ENCODE measurements around the gene FAM3A.

FAM3A gene

DNA sequence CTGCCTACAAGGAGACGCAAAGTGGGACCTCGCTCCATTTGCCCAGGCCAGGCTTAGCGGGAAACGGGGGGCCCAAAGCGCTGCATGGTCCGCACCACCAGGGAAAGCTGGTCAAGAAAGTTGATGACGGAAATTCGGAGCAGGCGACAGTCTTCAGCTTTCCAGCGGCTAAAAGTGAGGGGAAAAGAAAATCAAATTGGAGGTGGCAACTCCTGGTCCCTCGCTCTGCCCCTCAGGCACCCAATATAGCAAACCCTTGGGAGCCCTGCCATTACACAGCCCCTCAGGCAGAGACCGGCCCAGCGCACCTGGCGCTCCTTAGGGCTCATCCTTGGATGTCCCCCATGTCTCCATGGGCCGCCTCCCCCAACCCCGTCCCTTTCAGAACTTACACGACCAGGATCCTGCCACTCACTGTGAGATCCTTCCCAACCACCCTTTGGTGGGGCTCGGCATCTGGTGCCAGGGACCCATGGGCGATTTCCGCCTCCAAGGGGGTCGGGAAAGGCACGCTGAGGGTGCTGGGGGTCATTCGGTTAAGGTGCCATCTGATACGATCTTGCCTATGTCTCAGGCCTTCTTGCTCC, 38.0 kb downstream of the FAM3A start:
- DNase-seq = no peak

DNA sequence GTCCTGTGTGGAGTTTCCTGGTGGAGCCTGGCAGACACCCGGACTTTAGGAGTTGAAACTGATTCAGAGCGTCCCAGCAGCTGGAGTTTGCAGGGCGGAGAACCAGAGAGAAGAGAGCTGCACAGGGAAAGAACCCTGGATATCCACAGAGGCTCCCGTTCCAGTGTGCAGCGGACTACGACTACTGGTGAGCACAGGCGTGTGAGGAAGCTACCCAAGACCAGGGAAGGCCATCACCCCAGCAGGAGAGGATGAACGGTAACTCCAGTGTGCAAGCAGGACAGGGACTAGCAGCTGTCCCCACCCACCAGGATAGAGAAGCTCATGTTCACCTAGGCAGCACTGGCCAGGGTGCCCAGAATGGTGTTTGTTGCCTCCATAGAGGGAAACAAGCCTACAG, 39.2 kb downstream of the FAM3A start:
- no peak for DNase-seq

DNA sequence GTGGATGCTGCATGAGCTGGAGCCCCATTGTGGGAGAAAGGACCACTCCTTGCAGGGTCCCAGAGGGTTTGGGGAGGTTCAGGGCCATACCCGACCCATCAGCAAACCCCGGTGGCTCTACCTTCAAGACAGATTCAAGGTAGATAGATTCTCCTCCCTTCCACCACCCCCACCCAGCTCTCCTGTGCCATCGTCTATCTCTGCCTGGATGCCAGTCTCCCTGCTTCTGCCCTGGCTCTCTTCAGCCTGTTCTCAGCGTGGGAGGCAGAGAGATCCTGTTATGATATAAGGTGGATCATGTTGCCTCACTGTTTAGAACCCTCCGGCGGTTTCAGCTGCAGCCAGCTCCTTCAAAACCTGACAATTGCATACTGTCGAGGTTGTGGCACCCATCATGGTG, 42.3 kb downstream of the FAM3A start:
- no peak for DNase-seq

GRCh38 chrX:154472685-154473632, 43.1 kb downstream of the FAM3A start:
- no peak for DNase-seq

DNA sequence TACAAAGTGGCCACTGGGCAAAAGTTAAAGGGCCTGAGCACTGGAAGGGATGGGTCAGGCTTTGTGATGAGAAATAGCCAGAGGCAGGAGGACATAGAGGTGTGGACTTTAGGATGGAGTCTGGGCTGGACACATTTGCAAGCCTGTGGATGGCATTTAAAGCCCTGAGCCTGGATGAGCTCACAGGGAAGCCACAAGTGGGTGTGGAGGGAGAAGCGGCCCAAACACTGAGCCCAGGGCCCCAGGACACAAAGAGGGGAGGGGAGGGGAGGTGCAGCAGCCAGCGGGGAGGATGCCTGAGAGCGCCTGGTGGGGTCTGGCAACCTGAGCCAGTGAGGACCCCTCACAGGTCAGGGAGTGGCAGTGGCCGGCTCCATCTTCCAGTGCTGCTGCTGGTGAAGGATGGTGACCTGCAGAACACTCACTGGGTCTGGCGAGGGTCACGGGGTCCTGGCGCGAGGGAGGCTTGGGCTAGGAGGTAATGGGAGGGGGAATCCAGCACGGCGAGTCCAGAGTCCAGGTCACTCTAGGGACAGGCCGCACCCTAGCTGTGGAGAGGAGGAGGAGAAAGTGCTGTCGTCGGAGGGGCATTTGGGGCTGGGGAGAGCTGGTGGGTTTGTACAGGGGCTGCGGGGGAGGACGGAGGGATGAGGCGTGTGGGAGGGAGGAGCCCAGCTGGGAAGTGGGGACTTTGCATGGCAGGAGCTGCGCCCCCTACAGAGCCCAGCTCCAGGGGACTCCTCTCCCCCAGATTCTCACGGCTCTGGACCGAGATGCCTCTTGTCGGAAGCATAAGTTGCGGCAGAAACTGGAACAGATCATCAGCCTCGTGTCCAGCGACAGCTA, 44.0 kb downstream of the FAM3A start:
- no peak for DNase-seq

DNA sequence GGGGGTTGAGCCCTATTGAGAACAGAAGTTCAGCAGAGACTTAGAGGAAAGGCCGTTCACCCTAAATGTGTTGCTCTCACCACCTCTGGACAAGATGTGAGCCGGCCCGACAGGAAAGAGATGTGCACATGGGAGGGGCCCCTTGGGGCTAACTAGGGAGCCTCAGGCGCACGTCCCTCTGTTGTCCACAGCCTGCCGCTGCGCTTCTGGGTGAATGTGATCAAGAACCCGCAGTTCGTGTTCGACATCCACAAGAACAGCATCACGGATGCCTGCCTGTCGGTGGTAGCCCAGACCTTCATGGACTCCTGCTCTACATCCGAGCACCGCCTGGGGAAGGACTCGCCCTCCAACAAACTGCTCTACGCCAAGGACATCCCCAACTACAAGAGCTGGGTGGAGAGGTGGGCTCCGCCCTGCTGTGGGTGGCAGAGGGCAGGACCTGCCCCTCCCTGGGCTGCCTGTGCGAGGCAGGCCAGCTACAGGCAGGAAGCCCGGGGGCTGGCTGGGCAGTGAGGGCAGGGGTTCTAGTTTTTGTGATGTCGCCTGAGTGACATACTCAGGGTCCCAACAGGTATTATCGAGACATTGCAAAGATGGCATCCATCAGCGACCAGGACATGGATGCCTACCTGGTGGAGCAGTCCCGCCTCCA, 45.0 kb downstream of the FAM3A start:
- DNase-seq = no peak

GRCh38 chrX:154470434-154470833, 45.6 kb downstream of the FAM3A start:
- DNase-seq = no peak

DNA sequence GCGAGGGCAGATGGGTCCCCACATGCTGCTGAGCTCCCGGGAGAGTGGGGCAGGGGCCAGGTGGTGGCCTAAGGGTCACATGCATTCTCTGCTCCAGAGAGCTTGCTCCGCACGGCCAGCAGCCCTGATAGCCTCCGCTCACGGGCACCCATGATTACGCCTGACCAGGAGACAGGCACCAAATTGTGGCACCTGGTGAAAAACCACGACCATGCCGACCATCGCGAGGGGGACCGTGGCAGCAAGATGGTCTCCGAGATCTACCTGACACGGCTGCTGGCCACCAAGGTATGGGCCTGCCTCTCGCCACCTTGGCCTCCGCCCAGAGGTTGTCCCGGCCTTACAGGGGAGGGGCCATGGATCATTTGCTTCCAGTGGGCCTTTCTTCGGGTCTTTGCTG, 46.2 kb downstream of the FAM3A start:
- DNase-seq = no peak

GRCh38 chrX:154469114-154469513, 46.9 kb downstream of the FAM3A start:
- no peak for DNase-seq

DNA sequence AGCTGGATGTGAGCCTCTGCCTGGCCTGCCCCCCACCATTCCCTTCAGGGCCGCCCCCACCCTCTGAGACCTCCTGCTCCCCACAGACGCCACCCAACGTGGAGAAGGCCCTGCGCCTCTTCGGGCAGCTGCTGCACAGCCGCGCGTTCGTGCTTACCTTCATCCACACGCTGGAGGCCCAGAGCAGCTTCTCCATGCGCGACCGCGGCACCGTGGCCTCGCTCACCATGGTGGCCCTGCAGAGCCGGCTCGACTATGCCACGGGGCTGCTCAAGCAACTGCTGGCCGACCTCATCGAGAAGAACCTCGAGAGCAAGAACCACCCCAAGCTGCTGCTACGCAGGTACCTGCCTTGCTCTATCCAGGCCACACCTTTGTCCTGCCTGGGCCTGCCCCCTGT, 47.8 kb downstream of the FAM3A start:
- no peak for DNase-seq

GRCh38 chrX:154467556-154467955, 48.5 kb downstream of the FAM3A start:
- no peak for DNase-seq

- DNase-seq = no peak
Observed at GRCh38 chrX:154466907-154467306, 49.1 kb downstream of the FAM3A start.

- no peak for DNase-seq
Observed at GRCh38 chrX:154466036-154466435, 50.0 kb downstream of the FAM3A start.

- no peak for DNase-seq
Observed at GRCh38 chrX:154465601-154466000, 50.4 kb downstream of the FAM3A start.

GRCh38 chrX:154464806-154465365, 51.1 kb downstream of the FAM3A start:
- no peak for DNase-seq

- no peak for DNase-seq
Observed at GRCh38 chrX:154463611-154464220, 52.3 kb downstream of the FAM3A start.

GRCh38 chrX:154462396-154462795, 53.6 kb downstream of the FAM3A start:
- no peak for DNase-seq

DNA sequence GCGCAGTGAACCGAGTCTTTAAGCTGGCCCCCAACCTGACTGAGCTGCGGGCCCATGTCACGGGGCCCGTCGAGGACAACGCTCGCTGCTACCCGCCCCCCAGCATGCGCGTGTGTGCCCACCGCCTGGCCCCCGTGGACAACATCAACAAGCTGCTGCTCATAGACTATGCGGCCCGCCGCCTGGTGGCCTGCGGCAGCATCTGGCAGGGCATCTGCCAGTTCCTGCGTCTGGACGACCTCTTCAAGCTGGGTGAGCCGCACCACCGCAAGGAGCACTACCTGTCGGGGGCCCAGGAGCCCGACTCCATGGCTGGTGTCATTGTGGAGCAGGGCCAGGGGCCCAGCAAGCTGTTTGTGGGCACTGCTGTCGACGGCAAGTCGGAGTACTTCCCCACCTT, 55.7 kb downstream of the FAM3A start:
- no peak for DNase-seq

GRCh38 chrX:154459832-154460231, 56.2 kb downstream of the FAM3A start:
- DNase-seq = no peak

DNA sequence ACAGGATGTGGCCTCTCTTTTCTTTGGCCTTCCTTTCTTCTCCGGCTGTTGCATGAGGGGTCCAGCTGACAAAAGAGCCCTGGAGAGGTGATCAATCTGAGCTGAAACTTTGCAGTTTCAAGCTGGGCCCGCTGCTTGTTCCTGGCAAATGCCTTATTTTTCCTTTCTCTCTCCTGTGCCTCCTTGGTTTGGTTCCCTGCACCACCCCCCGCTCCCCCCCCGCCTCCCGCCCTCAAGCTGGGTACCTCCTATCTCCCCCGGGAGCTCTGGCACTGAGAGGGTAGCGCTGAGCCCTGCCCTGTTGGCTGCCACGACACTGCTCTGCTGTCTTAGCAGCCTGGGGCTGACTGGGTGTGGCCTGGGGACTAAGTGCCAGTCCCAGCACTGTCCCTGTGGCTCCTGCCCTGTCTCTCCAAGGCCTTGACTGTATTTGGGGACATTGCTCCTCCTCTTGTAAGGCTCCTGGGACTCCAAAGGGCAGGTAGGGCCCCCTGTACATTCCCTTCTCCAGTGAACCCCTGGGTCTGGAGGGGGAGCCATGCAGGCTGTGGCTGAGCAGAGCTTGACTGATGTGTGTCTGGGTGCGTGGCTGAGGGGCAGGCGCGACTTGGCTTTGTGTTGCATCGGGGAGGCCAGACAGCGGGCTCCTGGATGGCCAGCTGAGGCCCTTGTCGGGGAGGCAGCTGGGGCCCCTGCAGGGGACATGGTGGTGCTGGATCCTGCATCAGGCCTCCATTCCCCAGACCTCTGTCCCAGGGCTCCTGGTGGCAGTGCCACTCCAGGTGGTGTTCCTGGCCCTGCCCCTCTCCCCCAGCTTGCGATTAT, 56.9 kb downstream of the FAM3A start:
- peak; percentile 12 for DNase-seq

Data from DMS153 (cell line).